Dermis microvascular lymphatic vessel endothelial cell (primary cell): Measurements from ENCODE around the gene RBM47. TPM values are rescaled to one million over a fixed set of nuclear protein-coding genes. Genes with fewer than 3 reads are reported as not detected.
"Not testable (repeated sequence)": the region's sequence is repeated elsewhere in the genome, so short reads cannot be mapped to it uniquely, and the experiment has no call there.

ENCODE experiments used
- DNase-seq, 2 donors: peaks; one replicate each; pipeline versions ENCODE4 v3.0.0 to v3.0.0-alpha.2; 2010; ENCODE audit warnings: low read depth in 2 of 2
- total RNA-seq: library from RNA; depleted of rRNA; stranded (reverse); fragments of >200 nt; gene quantifications from 2 replicates; pipeline ENCODE4 v1.2.1, GENCODE V29; 2014

RBM47 gene
- under 0.01 and 0.13 TPM in 2 replicates for total RNA-seq

DNA sequence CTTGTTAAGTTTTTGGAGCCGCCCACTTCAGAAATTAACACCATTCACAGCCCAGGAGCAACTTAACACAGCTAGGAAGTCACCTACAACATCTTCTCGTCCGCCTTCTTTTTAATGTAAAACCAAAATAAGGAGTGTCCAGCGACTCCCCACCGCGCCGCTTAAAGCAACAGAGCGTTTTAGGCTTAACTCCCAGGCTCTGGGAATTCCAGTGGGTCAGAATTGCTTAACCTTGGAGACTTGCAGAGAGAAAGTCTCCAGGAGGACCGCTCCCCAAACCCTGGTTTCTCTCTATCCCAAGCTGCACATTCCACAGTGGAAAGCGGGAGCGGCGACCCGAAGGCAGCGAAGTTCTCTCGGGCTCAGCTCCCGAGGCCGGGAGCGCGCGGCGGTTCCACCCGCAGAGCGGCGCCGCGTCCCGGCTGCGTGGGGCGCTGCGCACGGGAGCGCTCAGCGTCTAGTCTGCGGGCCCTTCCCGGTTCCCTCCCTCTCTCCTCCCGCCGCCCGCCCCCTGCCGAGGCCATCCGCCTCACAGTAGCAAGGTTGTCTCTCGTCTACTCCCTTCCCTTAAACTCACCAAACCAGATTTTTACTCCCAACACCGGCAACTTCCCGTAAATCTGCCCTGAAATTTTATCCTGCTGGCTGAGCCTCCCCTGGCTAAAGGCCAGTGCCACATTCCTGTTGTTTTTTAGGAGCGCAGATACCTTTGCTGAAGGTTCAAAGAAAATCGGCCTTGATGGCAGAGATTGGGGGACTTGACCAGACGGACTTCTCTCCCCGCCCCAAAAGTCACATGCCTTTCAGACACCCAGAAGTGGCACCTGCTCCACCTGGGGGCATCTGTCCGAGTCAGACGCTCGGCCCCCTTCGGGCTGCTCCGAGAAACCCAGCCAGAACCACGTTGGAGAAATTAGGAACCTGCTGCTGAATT, at the start of gene RBM47:
Gene RBM47, minus strand, starts transcription at position 464 of the 934 bp plus-strand sequence. CDS start 190,971 bp downstream, outside the sequence.
- DNase-seq = peak in 1 of 2 donors; percentile 12

DNA sequence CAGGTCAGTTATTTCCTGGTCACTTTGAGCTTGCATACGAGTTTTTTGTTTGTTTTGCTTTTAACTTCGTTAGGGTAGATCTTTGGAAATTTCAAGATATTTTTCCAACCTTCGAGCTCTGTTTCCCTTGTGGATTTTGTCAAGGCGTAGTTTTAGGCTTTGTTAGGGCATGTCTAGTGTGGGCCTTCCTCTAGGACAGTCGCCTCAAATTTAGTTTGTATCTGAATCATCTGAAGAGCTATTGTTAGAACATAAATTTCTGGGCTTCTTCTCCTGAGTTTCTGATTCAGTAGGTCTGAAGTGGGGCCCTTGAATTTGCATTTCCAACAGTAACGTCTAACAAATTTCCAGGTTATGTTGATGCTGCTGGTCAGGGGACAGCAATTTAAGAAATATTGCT, 48.8 kb upstream of the RBM47 start:
- no peak for DNase-seq

DNA sequence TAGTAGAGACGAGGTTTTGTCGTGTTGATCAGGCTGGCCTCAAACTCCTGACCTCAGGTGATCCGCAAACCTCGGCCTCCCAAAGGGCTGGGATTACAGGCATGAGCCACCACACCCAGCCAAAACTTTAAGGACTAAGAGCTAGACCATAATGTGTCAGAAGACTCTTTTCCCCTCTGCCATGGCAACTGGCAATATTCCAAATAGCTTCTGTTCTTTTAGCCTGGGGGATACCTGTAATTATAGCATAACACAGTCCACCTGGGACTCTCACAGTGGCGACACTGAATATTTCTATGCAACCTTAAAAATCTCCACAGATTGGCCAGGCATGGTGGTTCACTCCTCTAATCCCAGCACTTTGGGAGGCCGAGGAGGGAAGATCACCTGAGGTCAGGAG, 45.5 kb upstream of the RBM47 start:
- no peak for DNase-seq

DNA sequence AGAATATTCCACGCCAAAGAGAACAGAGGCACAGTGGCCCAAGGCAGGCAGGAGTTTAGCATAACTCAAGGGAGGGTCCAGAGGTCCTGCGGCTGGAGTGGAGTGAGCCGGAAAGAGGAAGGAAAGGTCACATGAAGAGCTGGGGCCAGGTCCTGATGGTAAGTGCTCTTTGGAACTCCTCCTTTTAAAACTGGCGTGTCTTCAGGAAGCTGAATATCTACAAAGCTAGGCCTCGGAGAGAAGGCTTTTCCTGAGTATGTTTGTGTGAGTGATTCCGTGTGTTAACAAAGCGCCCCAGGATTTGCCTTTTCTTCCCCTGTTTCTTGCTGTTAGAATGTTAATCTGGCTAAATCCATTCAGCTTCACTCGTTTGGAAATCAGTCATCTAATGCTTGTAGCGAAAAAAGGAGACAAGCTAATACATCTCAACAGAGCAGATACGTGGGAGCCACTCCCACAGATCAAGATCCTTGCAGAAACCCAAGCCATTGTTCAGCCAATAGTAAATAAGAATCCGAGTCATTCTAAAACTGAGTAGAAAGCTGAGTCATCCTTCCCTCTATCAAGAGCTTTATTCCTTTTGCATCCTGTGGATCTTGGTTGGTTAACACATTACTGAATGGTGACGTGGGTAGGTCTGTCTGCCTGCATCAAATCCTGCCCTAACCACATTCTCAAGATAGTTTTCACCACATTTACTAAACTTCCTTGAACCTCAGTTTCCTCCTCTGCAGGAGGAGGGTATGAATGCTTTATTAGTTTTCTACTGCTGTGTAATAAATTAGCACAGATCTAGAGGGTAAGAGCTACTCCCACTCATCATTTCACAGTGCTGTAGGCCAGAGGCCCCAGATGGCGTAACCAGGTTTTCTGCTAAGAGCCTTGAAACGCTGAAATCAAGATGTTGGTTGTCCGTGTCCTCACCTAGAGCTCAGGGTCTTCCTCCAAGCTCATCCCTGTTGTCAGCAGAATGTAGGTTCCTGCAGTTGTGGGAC, 43.2 kb upstream of the RBM47 start:
- DNase-seq = peak in 1 of 2 donors; percentile 75

DNA sequence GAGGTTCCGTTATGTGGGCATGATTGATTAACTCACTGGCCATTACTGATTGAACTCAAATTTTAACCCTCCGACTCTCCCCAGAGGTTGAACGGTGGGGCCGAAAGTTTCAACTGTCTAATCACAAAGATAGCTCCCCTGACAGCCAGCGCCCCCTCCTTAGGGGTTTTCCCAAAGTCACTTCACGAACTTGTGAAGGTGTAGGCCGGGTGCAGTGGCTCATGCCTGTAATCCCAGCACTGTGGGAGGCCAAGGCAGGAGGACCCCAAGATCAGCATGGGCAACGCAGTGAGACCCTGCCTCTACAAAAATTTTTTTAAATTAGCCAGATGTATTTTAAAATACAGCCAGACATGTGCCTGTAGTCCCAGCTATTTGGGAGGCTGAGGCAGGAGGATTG, 39.8 kb upstream of the RBM47 start:
- no peak for DNase-seq

DNA sequence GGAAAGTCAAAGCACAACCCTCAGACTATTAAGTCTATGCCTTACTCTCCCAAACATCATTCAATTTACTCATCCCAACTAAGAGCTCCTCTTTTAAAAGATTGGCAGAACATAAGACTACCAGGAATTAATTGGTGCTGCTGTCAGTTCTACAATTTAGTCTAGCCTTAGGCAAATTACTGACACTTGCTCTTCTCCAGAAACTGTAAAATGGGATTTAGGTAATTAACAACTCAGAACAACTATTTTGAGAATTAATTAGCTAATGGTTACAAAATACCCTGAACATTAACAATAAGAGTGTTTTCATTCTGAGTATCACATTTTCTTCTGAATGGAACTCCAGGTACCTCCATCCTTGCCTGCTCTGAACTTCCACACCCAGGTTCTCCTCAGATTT, 36.2 kb upstream of the RBM47 start:
- DNase-seq = no peak

DNA sequence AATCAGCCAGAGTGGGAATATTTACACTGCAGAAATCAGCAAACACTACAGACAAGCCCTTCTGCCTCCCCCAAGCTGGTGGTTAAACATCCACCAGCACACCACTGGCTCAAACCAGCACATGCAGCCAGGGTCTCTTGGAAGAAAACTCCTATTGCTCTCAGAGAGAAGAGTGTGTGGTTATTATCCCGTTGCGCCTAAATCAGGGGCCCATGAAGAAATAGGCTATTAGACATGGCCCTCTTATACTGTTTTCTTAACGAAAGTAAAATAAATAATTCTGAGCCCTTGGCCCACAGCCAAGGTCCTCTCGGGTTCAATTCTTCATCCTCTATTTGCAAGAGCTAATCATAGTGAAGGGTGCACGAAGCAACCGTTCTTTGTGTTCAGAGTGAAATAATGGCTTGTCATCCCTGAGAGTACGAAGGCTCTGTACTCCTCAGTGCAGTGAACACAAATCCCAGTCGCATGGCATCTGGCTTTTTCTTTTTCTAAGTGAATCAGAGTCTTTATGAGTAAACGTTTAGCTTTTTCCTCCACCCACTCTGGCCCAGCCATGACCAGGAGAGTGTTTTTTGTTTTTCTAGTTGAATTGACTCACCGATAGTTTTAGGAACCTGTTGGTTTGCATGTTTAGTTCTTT, 33.4 kb upstream of the RBM47 start:
- peak in 1 of 2 donors; percentile 10 for DNase-seq

DNA sequence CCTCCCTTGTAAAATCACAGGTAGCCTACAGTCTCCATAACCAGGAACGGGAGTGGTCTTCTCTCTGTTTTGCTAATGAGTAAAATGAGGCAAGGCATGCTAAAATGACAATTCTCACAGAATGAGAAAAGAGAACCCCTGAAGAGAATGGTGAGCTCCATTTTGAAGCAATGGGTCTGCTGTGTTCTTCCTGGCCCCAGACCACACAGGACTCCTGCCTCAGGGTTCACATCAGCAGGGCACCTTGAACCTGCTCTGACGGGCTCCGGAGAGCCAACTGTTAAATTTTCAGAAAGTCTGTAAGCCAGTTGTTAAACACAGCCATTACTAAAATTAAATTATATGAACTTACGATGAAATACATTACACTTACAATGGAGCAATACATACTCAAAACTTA, 32.1 kb upstream of the RBM47 start:
- no peak for DNase-seq

DNA sequence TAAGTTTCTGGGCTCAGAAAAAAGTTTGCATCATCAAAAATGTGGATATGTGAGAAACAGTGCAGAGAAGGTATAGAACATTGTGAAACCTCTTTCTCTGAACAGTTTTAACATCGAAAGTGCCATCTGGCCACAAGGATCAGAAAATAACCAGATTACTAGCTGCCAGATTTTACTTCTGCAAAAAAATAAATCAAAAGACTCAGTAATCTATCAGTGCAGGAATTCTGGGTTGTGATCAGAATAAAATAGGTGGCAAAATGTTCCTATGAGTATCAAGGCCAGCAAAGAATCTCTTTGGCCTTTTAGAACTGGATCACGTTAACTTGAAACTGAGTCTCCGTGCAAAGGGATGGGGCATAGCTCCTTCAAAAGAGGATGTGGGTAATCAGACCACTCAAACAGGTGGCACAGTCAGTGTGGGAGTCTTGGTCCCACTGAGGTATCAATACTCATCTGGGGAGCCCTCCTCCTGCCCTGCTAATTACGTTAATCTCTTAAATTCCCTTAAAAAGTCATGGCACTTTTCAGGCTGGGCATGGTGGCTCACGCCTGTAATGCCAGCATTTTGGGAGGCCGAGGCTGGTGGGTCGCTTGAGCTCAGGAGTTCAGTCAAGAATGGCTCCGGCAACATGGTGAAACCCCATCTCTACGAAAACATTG, 26.7 kb upstream of the RBM47 start:
- no peak for DNase-seq

DNA sequence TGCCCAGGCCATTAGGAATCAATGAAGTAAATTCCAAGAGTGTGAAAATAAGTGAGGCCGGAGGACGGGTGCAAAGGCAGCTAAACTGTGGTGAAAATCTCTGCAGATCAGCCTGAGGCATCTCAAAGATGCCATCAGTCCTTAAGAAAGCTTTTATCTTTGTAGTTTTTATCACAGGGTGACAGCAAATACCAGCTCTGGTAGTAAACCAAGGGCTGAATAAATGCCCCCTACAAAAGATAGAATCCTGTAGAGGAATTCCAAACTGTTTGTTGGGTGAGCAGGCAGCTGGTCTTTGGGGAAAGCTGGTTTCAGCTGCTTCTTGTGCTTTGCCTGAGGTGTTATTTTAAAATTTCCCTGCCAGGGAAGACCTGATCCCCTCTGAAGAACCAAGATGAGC, 21.6 kb upstream of the RBM47 start:
- no peak for DNase-seq

DNA sequence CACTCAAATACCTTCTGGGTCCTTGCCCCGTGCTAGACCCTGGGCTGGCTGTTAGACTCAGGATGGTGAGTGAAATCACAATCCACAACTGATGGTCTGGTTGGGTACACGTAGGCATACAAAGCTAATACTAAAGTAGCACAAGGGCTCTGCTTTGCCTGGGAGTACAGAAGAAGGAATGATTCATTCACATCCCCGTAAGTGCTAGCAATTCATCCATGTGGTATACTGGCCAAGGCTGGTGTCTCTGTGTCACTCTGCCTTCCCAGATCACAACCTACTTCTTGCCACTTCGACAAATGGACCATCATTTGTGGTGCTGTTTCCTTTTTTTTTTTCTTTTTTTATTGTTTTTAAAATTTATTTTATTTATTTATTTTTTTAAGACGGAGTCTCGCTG, 19.7 kb upstream of the RBM47 start:
- no peak for DNase-seq

DNA sequence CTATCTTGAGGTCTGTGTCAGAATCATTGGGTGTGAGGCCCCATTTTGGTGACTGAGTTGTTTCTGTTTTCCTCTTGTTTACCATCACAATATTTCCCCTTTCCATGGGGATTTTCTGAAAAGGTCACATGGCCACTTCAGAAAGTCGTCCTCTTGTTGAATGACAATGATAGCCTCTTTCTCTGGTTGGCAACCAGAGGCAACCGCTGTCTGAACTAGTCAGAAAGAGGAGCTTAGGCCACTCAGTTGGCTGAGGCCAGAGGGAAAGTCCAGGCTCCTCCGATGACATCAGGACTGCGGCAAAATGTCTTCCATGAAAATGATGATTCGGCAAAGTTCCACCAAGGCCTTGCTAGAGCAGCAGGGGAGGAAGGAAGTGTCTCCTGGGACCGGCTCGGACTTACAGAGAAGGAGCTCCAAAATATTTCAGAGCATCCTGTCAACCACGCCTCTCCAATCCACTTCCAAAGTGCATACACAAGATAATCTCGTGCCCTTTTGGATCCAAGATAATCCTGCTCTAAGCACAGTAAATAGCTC, 19.1 kb upstream of the RBM47 start:
- DNase-seq = no peak

DNA sequence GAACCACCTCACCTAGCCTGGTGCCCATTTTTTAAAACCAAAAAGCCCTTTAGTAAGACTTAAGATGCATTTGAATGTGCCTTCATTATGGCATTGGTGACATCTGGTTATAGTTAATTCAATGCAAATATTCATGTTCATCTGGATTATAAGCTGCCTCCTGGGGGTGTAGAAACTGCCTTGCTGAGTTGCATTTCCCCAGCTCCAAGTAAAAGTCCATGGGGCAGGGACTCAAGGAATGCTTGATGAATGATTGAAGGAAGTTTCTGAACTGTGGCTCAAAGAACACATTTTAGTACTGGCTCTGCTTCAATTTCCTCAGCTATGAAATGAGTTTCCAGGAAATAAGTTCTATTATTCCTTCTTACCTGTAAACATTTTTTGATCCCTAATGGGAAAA, 18.5 kb upstream of the RBM47 start:
- no peak for DNase-seq

DNA sequence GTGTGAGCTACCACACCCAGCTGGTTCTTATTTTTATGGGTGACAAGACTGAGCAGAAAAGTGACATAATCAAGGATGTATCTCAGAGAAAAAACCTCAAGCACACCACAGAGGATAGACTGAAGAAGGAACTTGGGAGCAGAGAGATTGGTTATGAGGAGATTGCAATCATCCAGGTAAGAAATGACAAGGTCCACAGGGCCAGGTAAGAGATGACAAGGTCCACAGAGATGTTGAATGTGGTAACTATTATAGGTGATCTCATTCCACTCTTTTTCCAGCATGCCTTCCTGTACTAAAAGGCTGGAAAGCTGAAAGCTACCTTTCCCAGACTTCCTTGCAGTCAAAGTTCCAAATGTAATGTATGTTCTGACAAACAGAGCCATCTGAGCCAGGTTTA, 15.9 kb upstream of the RBM47 start:
- DNase-seq = no peak

DNA sequence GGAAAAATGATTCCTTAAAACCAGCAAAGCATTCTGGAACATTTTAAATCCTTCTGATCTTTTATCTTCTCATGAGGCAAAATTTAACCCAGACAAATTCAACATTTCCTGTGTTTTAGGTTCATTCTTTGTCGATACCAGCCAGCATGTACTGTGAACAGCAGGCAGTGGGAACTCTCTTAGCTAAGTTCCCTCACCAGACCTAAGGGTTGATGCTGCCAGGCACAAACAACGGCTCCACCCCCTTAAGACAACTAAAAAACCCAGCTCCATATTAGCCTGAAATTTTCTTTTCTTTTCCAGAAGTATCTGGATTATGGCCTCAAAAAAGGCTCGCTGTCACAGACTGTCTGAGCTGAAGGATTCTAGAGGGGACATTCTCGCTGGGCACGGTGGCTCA, 2.4 kb upstream of the RBM47 start:
- no peak for DNase-seq

DNA sequence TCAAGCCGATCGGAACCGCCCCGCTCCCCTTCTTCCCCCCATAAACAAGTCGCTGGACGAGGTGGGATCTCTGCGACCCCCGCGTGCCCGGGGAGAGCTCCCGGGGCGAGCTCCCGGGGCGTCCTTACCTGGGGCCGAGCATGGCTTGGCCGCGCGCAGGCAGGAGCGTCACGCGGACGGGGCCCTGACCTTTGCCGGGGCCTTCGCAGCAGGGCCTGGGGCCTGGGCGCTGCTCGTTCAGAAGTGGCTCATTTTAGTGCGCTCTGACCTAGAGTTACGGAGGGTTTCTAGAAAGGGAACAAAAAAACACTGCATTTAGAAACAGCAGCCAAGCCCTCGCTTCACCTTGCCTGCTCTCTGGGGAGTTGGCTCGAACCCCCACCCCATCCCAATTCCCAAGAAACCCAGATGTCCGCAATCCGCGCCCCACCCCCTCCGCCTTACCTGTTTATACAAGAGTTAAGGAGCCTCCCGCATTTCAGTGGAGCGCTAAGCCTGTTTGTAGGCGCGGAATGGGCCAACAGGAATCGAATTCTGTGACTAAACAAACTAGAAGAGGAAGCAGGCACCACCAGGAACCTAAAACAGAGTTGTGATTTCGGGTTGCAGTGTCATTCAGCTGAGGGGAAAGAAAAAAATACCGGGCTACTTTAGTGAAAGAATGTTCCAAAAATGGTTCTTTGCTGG, 814 bp upstream of the RBM47 start:
- DNase-seq = no peak

DNA sequence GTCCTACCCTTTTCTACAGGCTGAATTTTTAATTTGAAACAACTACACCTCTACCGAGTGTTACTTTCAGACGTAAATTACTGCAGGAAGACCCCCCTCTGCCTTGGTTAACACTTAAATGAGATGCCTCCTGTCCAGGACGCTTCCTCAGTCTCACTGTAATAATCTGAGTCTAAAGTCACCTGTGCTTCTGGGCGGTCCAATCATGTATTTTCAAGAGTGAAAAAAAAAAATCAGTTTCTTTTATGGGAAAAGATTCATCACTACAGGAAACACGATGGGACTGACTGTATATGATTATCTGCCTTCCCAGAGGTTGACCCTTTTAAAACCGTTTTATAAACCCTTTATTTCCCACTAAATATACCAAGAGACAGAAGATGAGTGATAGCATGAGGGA, 776 bp downstream of the RBM47 start:
- DNase-seq = no peak

DNA sequence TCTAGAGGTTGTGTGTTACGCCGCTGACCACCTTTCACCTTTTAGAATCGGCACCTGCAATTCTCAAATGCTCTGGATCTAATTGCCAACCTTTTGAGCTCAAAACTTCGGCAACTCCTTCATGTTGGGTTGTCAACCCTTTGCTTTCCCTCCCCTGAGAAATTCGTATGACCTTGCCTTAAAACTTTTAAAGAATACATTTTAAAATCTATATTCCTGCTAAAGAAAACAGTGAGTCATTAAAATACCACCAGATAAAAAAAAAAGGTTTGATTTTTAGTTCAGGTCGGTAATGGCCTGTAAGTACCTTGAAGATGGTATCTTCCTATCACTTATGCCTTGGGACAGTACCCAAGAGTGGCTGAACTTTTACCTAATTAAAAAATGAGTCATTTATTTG, 1.3 kb downstream of the RBM47 start:
- DNase-seq = not testable (repeated sequence)

DNA sequence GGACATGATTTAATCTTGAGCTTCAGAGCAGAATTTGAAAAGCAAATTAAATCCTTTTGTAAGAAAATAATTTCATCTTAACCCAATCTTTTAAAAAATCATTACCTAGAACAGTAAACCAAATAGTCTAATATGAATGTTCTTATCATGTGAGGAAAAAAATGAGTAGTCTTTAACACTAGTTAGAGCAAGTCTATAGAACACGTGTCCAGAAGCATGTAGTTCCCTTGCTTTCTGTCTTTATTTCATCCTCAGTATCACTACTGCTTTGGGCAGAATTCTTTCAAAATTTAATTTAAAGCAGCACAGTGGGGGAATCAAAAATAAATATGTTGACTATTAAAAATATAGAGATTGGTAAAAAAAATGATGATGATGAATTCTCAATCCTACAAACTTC, 2.1 kb downstream of the RBM47 start:
- DNase-seq = no peak
